Measurements from ENCODE around the gene PADI3. TPM values are rescaled to one million over a fixed set of nuclear protein-coding genes. Genes with fewer than 3 reads are reported as not detected.

Gene PADI3
- total RNA-seq, 1 experiment from 2014 or later: 2.5 TPM

DNA sequence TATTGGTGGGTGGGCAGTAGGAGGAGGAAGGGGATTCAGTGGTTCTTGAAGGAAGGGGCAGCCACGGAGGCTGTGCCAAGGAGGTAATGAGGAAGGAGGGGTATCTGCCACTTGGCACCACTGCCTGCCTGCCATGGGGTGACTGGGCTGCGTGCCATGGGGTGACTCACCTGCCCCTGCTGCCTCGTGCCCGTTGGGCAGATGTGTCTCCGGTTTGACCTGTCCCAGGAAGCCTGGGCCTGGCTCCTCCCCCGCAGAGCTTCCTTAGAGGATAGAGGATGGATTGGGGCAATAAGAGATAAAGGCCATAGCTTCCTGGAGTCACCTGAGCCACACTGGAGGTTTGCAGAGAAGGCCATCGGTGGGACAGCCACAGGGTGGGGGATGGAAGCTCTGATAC is 1.7 kb downstream of the PADI3 start:
- Histone ChIP-seq H2BK20ac (ENCODE audit: low read depth, low read length, poor library complexity, severe bottlenecking) (no peak overlapping the region), H2BK120ac (ENCODE audit: low read depth, low read length, poor library complexity, severe bottlenecking) (no peak overlapping the region), H3K18ac (ENCODE audit: insufficient read length, low read depth, low read length) (no peak overlapping the region), H2AK5ac (ENCODE audit: insufficient read length, low read length) (no peak overlapping the region), H3K23me2 (ENCODE audit: insufficient read length, low read depth, low read length, poor library complexity, severe bottlenecking) (no peaks in the 10 kb centered on the region), H3K23ac (ENCODE audit: insufficient read length, low read depth, low read length) (no peak overlapping the region), H2BK12ac (ENCODE audit: insufficient read length, low read depth, low read length) (no peak overlapping the region), H3K4ac (ENCODE audit: low read depth, low read length) (no peak overlapping the region), H3K79me1 (ENCODE audit: insufficient read depth, low read depth, low read length, poor library complexity, severe bottlenecking) (no peaks in the 10 kb centered on the region), H3K9ac (ENCODE audit: extremely low read depth, insufficient read length, low read length) (no peak overlapping the region), H3K27me3 (ENCODE audit: insufficient read depth, low read length) (no peaks in the 10 kb centered on the region), H4K91ac (ENCODE audit: insufficient read length, low read depth, low read length) (no peak overlapping the region), H3K14ac (ENCODE audit: insufficient read depth, low read length) (no peak overlapping the region; the same call in 1 of the 2 replicates), H2AFZ (ENCODE audit: low read length) (no peak overlapping the region), H3K79me2 (ENCODE audit: insufficient read depth, low read length) (no peaks in the 10 kb centered on the region), H4K5ac (ENCODE audit: insufficient read length, low read depth, low read length) (no peak overlapping the region), H2BK5ac (ENCODE audit: insufficient read length, low read length) (no peak overlapping the region), H2BK15ac (ENCODE audit: low read depth, low read length) (no peak overlapping the region), H3K27ac (ENCODE audit: insufficient read length, low read depth, low read length) (no peak overlapping the region), H3K4me2 (ENCODE audit: insufficient read depth, insufficient read length, low read length) (no peak overlapping the region), H3K56ac (ENCODE audit: insufficient read length, low read depth, low read length) (no peak overlapping the region), H4K20me1 (ENCODE audit: control insufficient read depth, insufficient read depth, insufficient read length) (peaks cover 5% of the 10 kb centered on the region), H4K8ac (replicated peaks; ENCODE audit: insufficient read length, low read depth, low read length) (no peak overlapping the region), H3T11ph (ENCODE audit: low read length) (no peak overlapping the region), H3K9me3 (ENCODE audit: control insufficient read depth, low read depth, low read length) (no peaks in the 10 kb centered on the region), H3K4me1 (ENCODE audit: insufficient read depth, low read length) (no peaks in the 10 kb centered on the region)
- TF ChIP-seq, protein P1, sequence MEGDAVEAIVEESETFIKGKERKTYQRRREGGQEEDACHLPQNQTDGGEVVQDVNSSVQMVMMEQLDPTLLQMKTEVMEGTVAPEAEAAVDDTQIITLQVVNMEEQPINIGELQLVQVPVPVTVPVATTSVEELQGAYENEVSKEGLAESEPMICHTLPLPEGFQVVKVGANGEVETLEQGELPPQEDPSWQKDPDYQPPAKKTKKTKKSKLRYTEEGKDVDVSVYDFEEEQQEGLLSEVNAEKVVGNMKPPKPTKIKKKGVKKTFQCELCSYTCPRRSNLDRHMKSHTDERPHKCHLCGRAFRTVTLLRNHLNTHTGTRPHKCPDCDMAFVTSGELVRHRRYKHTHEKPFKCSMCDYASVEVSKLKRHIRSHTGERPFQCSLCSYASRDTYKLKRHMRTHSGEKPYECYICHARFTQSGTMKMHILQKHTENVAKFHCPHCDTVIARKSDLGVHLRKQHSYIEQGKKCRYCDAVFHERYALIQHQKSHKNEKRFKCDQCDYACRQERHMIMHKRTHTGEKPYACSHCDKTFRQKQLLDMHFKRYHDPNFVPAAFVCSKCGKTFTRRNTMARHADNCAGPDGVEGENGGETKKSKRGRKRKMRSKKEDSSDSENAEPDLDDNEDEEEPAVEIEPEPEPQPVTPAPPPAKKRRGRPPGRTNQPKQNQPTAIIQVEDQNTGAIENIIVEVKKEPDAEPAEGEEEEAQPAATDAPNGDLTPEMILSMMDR (conservative IDR thresholded peaks at IDR 0.05): no peak
- no peaks in the 10 kb centered on the region; a peak in 1 of 5 replicates for H3K9me3 Mint-ChIP-seq
- no peak for DNase-seq
- WGBS (ENCODE audit: extremely low coverage, insufficient read length, low lambda C conversion rate): no CpG with 5 or more reads among the region's 7 CpGs
- H3K4me3 Mint-ChIP-seq: no peak overlapping the region
- peaks cover 11 to 21% of the 10 kb centered on the region in 2 experiments for H3K4me1 Mint-ChIP-seq
- H3K27me3 Mint-ChIP-seq (ENCODE audit: low read depth): no peaks in the 10 kb centered on the region; the same call in 1 of the 2 replicates
- H3K27ac Mint-ChIP-seq: no peak overlapping the region
- H3K36me3 Mint-ChIP-seq (ENCODE audit: insufficient read depth in 1 of 3, low read depth in 3 of 3): no peaks in the 10 kb centered on the region

Data from H9 (cell line).